WTC11 (cell line): ENCODE results near the gene KDM3B. TPM values are rescaled to one million over a fixed set of nuclear protein-coding genes. Genes with fewer than 3 reads are reported as not detected.

Experiments
- ATAC-seq: fragments of 200-7000 bp; cut with Tn5 transposase; 2 replicates; pipeline ENCODE4 v1.10.0; 2021; ENCODE audit warnings: mild to moderate bottlenecking, moderate library complexity
- CTCF ChIA-PET: fragments of 300-600 bp; sonication (Branson Sonifier 250); formaldehyde crosslinking; loops from one replicate; lab custom pipeline; 2021; ENCODE audit warnings: antibody characterized with exemption; lab: Charles Lee
- POLR2A ChIA-PET: fragments of 350-600 bp; sonication (Branson Sonifier 250); formaldehyde crosslinking; loops from one replicate; lab custom pipeline; 2021; ENCODE audit warnings: antibody characterized with exemption; lab: Charles Lee
- DNase-seq: peaks from one replicate; pipeline ENCODE4 v3.0.0; 2021; ENCODE audit warnings: low spot score
- H3K27ac Mint-ChIP-seq: 2 replicates; pipeline ENCODE4 v1.8.0; 2021; ENCODE audit warnings: mixed read lengths
- H3K27me3 Mint-ChIP-seq: 2 replicates; pipeline ENCODE4 v1.8.0; 2021; ENCODE audit warnings: low read depth, mild to moderate bottlenecking, moderate library complexity, mixed read lengths
- H3K36me3 Mint-ChIP-seq: 2 replicates; pipeline ENCODE4 v1.8.0; 2021; ENCODE audit warnings: mixed read lengths
- H3K4me1 Mint-ChIP-seq: 2 replicates; pipeline ENCODE4 v1.8.0; 2022; ENCODE audit warnings: mixed read lengths
- H3K4me3 Mint-ChIP-seq: 2 replicates; pipeline ENCODE4 v1.8.0; 2021; ENCODE audit warnings: mild to moderate bottlenecking, moderate library complexity, mixed read lengths
- H3K9me3 Mint-ChIP-seq: 2 replicates; pipeline ENCODE4 v1.8.0; 2021; ENCODE audit warnings: mixed read lengths
- CDX4 ChIP-seq: fragments of 250-450 bp; sonication (Bioruptor Pico); IDR thresholded peaks from 2 replicates; pipeline ENCODE4 v1.9.0; 2021; ENCODE audit warnings: moderate library complexity, mild to moderate bottlenecking, inconsistent platforms, borderline replicate concordance
- E2F4 ChIP-seq: sonication (generic); formaldehyde crosslinking; IDR thresholded peaks from 2 replicates; pipeline ENCODE4 v1.8.1; 2022; ENCODE audit warnings: low read depth, mild to moderate bottlenecking, moderate library complexity, missing genetic modification reagents, borderline replicate concordance
- EMX1 ChIP-seq: fragments of 250-450 bp; sonication (Bioruptor Pico); IDR thresholded peaks from 2 replicates; pipeline ENCODE4 v1.8.0; 2021; ENCODE audit warnings: mild to moderate bottlenecking
- FOXP4 ChIP-seq: sonication (generic); formaldehyde crosslinking; IDR thresholded peaks from 2 replicates; pipeline ENCODE4 v1.8.0; 2022; ENCODE audit warnings: mild to moderate bottlenecking, missing genetic modification reagents
- HMGXB4 ChIP-seq: sonication (generic); formaldehyde crosslinking; IDR thresholded peaks from 2 replicates; pipeline ENCODE4 v1.8.1; 2023; ENCODE audit warnings: mild to moderate bottlenecking, moderate library complexity, missing genetic modification reagents
- KAT7 ChIP-seq: sonication (generic); formaldehyde crosslinking; IDR thresholded peaks from 2 replicates; pipeline ENCODE4 v1.8.1; 2023; ENCODE audit warnings: missing genetic modification reagents, mild to moderate bottlenecking, borderline replicate concordance
- NFATC4 ChIP-seq: fragments of 250-450 bp; sonication (Bioruptor Pico); IDR thresholded peaks from 2 replicates; pipeline ENCODE4 v1.9.0; 2021; ENCODE audit warnings: mild to moderate bottlenecking
- NFYB ChIP-seq: sonication (generic); formaldehyde crosslinking; conservative IDR thresholded peaks from 2 replicates; pipeline ENCODE4 v1.8.0; 2022; ENCODE audit warnings: low read depth, missing genetic modification reagents
- NR3C1 ChIP-seq: sonication (generic); formaldehyde crosslinking; conservative IDR thresholded peaks from 2 replicates; pipeline ENCODE4 v1.8.1; 2023; ENCODE audit warnings: low read depth, mild to moderate bottlenecking, missing genetic modification reagents
- OVOL2 ChIP-seq: fragments of 250-450 bp; sonication (Bioruptor Pico); IDR thresholded peaks from 2 replicates; pipeline ENCODE4 v1.9.0; 2021; ENCODE audit warnings: mild to moderate bottlenecking, borderline replicate concordance
- RORB ChIP-seq: fragments of 250-450 bp; sonication (Bioruptor Pico); IDR thresholded peaks from 2 replicates; pipeline ENCODE4 v1.9.0; 2021; ENCODE audit warnings: mild to moderate bottlenecking
- SMAD3 ChIP-seq: sonication (generic); formaldehyde crosslinking; IDR thresholded peaks from 2 replicates; pipeline ENCODE4 v1.8.0; 2022; ENCODE audit warnings: missing genetic modification reagents, mild to moderate bottlenecking, borderline replicate concordance
- SMAD4 ChIP-seq: sonication (generic); formaldehyde crosslinking; IDR thresholded peaks from 2 replicates; pipeline ENCODE4 v1.8.0; 2022; ENCODE audit warnings: mild to moderate bottlenecking, missing genetic modification reagents
- SOX15 ChIP-seq: fragments of 250-450 bp; sonication (Bioruptor Pico); IDR thresholded peaks from 2 replicates; pipeline ENCODE4 v1.9.0; 2021; ENCODE audit warnings: mild to moderate bottlenecking
- TCF7 ChIP-seq: sonication (generic); formaldehyde crosslinking; IDR thresholded peaks from 2 replicates; pipeline ENCODE4 v1.8.0; 2022; ENCODE audit warnings: mild to moderate bottlenecking, low read depth, missing genetic modification reagents, moderate library complexity
- TEAD1 ChIP-seq: sonication (generic); formaldehyde crosslinking; IDR thresholded peaks from 2 replicates; pipeline ENCODE4 v1.8.0; 2022; ENCODE audit warnings: mild to moderate bottlenecking, missing genetic modification reagents
- ZNF138 ChIP-seq: sonication (generic); formaldehyde crosslinking; conservative IDR thresholded peaks from 2 replicates; pipeline ENCODE4 v1.8.1; 2022; ENCODE audit warnings: mild to moderate bottlenecking, moderate library complexity, missing genetic modification reagents
- ZNF317 ChIP-seq: sonication (generic); formaldehyde crosslinking; IDR thresholded peaks from 2 replicates; pipeline ENCODE4 v1.8.1; 2023; ENCODE audit warnings: low read depth, mild to moderate bottlenecking, moderate library complexity, missing genetic modification reagents, borderline replicate concordance
- ZNF423 ChIP-seq: fragments of 250-450 bp; sonication (Bioruptor Pico); IDR thresholded peaks from 2 replicates; pipeline ENCODE4 v2.1.2; 2022; ENCODE audit warnings: mild to moderate bottlenecking, moderate library complexity
- total RNA-seq: library from RNA; stranded (reverse); gene quantifications from 3 replicates; pipeline ENCODE4 v1.2.3, GENCODE V29; 2021
- TF ChIP-seq, protein P1 (sequence below): sonication (generic); formaldehyde crosslinking; IDR thresholded peaks from 2 replicates; pipeline ENCODE4 v1.8.1; 2023; ENCODE audit warnings: mild to moderate bottlenecking, missing genetic modification reagents, borderline replicate concordance
- TF ChIP-seq, protein P2 (sequence below): sonication (generic); formaldehyde crosslinking; IDR thresholded peaks from 2 replicates; pipeline ENCODE4 v1.8.0; 2022; ENCODE audit warnings: missing genetic modification reagents
- TF ChIP-seq, protein P3 (sequence below): sonication (generic); formaldehyde crosslinking; IDR thresholded peaks from 2 replicates; pipeline ENCODE4 v1.8.0; 2022; ENCODE audit warnings: mild to moderate bottlenecking, missing genetic modification reagents

Gene KDM3B
- total RNA-seq, 1 experiment from 2014 or later: 87.9 TPM

DNA sequence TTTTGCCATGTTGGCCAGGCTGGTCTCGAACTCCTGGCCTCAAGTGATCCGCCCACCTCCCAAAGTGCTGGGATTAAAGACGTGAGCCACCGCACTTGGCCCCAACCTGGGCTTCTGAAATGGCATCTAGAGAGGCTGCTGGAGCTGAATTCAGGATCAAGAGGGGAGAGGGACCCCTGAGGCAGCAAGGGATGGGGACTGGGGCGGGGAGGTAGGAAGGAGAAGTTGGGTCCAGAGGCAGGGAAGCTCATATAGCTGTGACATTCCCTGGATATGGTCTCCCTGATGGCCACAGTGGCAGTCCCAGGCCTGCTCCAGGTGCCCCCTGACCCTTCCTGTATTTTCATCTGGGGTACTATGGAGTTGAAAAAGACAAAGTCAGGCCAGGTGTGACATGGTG is 98.5 kb downstream of the KDM3B start (continued):
- TF ChIP-seq HMGXB4 (CRISPR knock-in tag): no peak
- no peak for TF ChIP-seq KAT7 (CRISPR knock-in tag)
- no peak for TF ChIP-seq NFYB (CRISPR knock-in tag)
- no peak for TF ChIP-seq CDX4 (CRISPR knock-in tag)
- no peak for TF ChIP-seq ZNF423 (CRISPR knock-in tag)
- TF ChIP-seq TEAD1 (CRISPR knock-in tag): no peak
- TF ChIP-seq, protein P1, sequence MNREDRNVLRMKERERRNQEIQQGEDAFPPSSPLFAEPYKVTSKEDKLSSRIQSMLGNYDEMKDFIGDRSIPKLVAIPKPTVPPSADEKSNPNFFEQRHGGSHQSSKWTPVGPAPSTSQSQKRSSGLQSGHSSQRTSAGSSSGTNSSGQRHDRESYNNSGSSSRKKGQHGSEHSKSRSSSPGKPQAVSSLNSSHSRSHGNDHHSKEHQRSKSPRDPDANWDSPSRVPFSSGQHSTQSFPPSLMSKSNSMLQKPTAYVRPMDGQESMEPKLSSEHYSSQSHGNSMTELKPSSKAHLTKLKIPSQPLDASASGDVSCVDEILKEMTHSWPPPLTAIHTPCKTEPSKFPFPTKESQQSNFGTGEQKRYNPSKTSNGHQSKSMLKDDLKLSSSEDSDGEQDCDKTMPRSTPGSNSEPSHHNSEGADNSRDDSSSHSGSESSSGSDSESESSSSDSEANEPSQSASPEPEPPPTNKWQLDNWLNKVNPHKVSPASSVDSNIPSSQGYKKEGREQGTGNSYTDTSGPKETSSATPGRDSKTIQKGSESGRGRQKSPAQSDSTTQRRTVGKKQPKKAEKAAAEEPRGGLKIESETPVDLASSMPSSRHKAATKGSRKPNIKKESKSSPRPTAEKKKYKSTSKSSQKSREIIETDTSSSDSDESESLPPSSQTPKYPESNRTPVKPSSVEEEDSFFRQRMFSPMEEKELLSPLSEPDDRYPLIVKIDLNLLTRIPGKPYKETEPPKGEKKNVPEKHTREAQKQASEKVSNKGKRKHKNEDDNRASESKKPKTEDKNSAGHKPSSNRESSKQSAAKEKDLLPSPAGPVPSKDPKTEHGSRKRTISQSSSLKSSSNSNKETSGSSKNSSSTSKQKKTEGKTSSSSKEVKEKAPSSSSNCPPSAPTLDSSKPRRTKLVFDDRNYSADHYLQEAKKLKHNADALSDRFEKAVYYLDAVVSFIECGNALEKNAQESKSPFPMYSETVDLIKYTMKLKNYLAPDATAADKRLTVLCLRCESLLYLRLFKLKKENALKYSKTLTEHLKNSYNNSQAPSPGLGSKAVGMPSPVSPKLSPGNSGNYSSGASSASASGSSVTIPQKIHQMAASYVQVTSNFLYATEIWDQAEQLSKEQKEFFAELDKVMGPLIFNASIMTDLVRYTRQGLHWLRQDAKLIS (CRISPR knock-in tag): no peak
- no peak for TF ChIP-seq TCF7 (CRISPR knock-in tag)
- TF ChIP-seq NR3C1: no peak

GRCh38 chr5:138452720-138453119 is 100.2 kb downstream of the KDM3B start:
- Mint-ChIP-seq H3K4me1 (peaks cover 29% of the 10 kb centered on the region), H3K27ac (no peak overlapping the region), H3K9me3 (no peaks in the 10 kb centered on the region), H3K36me3 (no peaks in the 10 kb centered on the region), H3K27me3 (no peaks in the 10 kb centered on the region; the same call in 1 of the 2 replicates), H3K4me3 (no peak overlapping the region)
- CTCF ChIA-PET: interaction anchor here (1.3 to 5.9 kb wide), 2 partner anchors 51 to 100 kb away, joined by 3 to 154 read pairs; partner anchors contain the start of gene KDM3B
- DNase-seq: no peak
- no peak for ATAC-seq
- POLR2A ChIA-PET: interaction anchor here (1.5 kb wide), 1 partner anchor 12 kb away, joined by 3 read pairs; the partner anchor contains the start of gene EGR1
- TF ChIP-seq RORB (CRISPR knock-in tag): no peak
- no peak for TF ChIP-seq ZNF138 (CRISPR knock-in tag)
- no peak for TF ChIP-seq SOX15 (CRISPR knock-in tag)
- no peak for TF ChIP-seq FOXP4 (CRISPR knock-in tag)
- TF ChIP-seq EMX1: no peak
- TF ChIP-seq SMAD3: no peak
- TF ChIP-seq, protein P2, sequence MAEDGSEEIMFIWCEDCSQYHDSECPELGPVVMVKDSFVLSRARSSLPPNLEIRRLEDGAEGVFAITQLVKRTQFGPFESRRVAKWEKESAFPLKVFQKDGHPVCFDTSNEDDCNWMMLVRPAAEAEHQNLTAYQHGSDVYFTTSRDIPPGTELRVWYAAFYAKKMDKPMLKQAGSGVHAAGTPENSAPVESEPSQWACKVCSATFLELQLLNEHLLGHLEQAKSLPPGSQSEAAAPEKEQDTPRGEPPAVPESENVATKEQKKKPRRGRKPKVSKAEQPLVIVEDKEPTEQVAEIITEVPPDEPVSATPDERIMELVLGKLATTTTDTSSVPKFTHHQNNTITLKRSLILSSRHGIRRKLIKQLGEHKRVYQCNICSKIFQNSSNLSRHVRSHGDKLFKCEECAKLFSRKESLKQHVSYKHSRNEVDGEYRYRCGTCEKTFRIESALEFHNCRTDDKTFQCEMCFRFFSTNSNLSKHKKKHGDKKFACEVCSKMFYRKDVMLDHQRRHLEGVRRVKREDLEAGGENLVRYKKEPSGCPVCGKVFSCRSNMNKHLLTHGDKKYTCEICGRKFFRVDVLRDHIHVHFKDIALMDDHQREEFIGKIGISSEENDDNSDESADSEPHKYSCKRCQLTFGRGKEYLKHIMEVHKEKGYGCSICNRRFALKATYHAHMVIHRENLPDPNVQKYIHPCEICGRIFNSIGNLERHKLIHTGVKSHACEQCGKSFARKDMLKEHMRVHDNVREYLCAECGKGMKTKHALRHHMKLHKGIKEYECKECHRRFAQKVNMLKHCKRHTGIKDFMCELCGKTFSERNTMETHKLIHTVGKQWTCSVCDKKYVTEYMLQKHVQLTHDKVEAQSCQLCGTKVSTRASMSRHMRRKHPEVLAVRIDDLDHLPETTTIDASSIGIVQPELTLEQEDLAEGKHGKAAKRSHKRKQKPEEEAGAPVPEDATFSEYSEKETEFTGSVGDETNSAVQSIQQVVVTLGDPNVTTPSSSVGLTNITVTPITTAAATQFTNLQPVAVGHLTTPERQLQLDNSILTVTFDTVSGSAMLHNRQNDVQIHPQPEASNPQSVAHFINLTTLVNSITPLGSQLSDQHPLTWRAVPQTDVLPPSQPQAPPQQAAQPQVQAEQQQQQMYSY (CRISPR knock-in tag): no peak
- TF ChIP-seq ZNF317 (CRISPR knock-in tag): no peak
- no peak for TF ChIP-seq CDX4 (CRISPR knock-in tag)
- TF ChIP-seq E2F4 (CRISPR knock-in tag): no peak
- no peak for TF ChIP-seq SMAD4 (CRISPR knock-in tag)
- no peak for TF ChIP-seq OVOL2 (CRISPR knock-in tag)
- no peak for TF ChIP-seq NFATC4
- TF ChIP-seq, protein P3, sequence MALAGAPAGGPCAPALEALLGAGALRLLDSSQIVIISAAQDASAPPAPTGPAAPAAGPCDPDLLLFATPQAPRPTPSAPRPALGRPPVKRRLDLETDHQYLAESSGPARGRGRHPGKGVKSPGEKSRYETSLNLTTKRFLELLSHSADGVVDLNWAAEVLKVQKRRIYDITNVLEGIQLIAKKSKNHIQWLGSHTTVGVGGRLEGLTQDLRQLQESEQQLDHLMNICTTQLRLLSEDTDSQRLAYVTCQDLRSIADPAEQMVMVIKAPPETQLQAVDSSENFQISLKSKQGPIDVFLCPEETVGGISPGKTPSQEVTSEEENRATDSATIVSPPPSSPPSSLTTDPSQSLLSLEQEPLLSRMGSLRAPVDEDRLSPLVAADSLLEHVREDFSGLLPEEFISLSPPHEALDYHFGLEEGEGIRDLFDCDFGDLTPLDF (CRISPR knock-in tag): no peak
